SJCRH30 (cell line): ENCODE measurements around the gene RAB41. TPM values are rescaled to one million over a fixed set of nuclear protein-coding genes. Genes with fewer than 3 reads are reported as not detected.
"Not testable (repeated sequence)": the region's sequence is repeated elsewhere in the genome, so short reads cannot be mapped to it uniquely, and the experiment has no call there.

Experiments
- DNase-seq, 2 experiments: peaks; one replicate each; pipeline ENCODE4 v3.0.0-alpha.2; 2015 to 2020
- H3K27ac ChIP-seq: fragments of 250-450 bp; sonication (Bioruptor Pico); 2 replicates; pipeline ENCODE4 v1.5.1; 2020; ENCODE audit warnings: mild to moderate bottlenecking, moderate library complexity
- H3K27me3 ChIP-seq: fragments of 250-450 bp; sonication (Bioruptor Pico); 2 replicates; pipeline ENCODE4 v1.5.1; 2020; ENCODE audit warnings: mild to moderate bottlenecking, moderate library complexity
- H3K36me3 ChIP-seq: fragments of 250-450 bp; sonication (Bioruptor Pico); 2 replicates; pipeline ENCODE4 v1.5.1; 2020; ENCODE audit warnings: mild to moderate bottlenecking, moderate library complexity
- H3K4me1 ChIP-seq: fragments of 250-450 bp; sonication (Bioruptor Pico); 2 replicates; pipeline ENCODE4 v1.5.1; 2020; ENCODE audit warnings: mild to moderate bottlenecking, moderate library complexity
- H3K4me3 ChIP-seq: fragments of 250-450 bp; sonication (Bioruptor Pico); 2 replicates; pipeline ENCODE4 v1.5.1; 2020; ENCODE audit warnings: mild to moderate bottlenecking, moderate library complexity
- H3K9me3 ChIP-seq: fragments of 250-450 bp; sonication (Bioruptor Pico); replicated peaks from 2 replicates; pipeline ENCODE4 v1.5.1; 2020; ENCODE audit warnings: mild to moderate bottlenecking, moderate library complexity
- total RNA-seq: library from RNA; depleted of rRNA; stranded (reverse); fragments of >200 nt; shearing (Covaris generic); gene quantifications from 2 replicates; pipeline ENCODE4 v1.2.3, GENCODE V29; 2014

RAB41 gene
- total RNA-seq, 1 experiment from 2014 or later, result not detected

GRCh38 chrX:70264784-70265183, 17.2 kb upstream of the RAB41 start:
- Histone ChIP-seq H3K27ac (no peak overlapping the region), H3K4me3 (no peak overlapping the region), H3K4me1 (no peaks in the 10 kb centered on the region), H3K36me3 (no peaks in the 10 kb centered on the region), H3K27me3 (no peaks in the 10 kb centered on the region), H3K9me3 (no peaks in the 10 kb centered on the region)
- peak in 1 of 2 experiments; percentile 20 for DNase-seq

GRCh38 chrX:70268034-70268433, 13.9 kb upstream of the RAB41 start, which contains the start of gene ARR3:
ARR3 (plus strand) TSS chrX:70268334; CDS start chrX:70269386, 1,052 bp downstream.
- no peaks in the 10 kb centered on the region for H3K4me1 ChIP-seq

GRCh38 chrX:70274029-70274428, 7.9 kb upstream of the RAB41 start:
- not testable (repeated sequence) for H3K9me3 ChIP-seq, H3K4me1 ChIP-seq, H3K4me3 ChIP-seq, H3K27ac ChIP-seq, H3K36me3 ChIP-seq, H3K27me3 ChIP-seq, DNase-seq

More at GRCh38 chrX:70268034-70268433, 13.9 kb upstream of the RAB41 start, which contains the start of gene ARR3:
- H3K27me3 ChIP-seq, result no peaks in the 10 kb centered on the region
- no peaks in the 10 kb centered on the region for H3K9me3 ChIP-seq
- H3K36me3 ChIP-seq, result no peaks in the 10 kb centered on the region
- no peak within 1 kb of the TSS for H3K4me3 ChIP-seq
- DNase-seq, result no peak
- no peak within 1 kb of the TSS for H3K27ac ChIP-seq

- Histone ChIP-seq H3K36me3 (no peaks in the 10 kb centered on the region), H3K9me3 (no peaks in the 10 kb centered on the region), H3K27ac (peak overlapping the region; percentile 10; the same call in 1 of the 2 replicates), H3K27me3 (no peaks in the 10 kb centered on the region), H3K4me3 (no peak overlapping the region), H3K4me1 (peaks cover 14% of the 10 kb centered on the region)
- peak; percentile 51 to 76 for DNase-seq
Measured at GRCh38 chrX:70279081-70279480, 2.9 kb upstream of the RAB41 start.

GRCh38 chrX:70280573-70280972, 1.4 kb upstream of the RAB41 start:
- Histone ChIP-seq H3K27ac (no peak overlapping the region), H3K9me3 (no peaks in the 10 kb centered on the region), H3K27me3 (no peaks in the 10 kb centered on the region), H3K36me3 (no peaks in the 10 kb centered on the region), H3K4me1 (peaks cover 14% of the 10 kb centered on the region), H3K4me3 (no peak overlapping the region)
- no peak for DNase-seq

- H3K4me3 ChIP-seq, result peak overlapping the region; percentile 75
- no peaks in the 10 kb centered on the region for H3K4me1 ChIP-seq
- H3K36me3 ChIP-seq, result peaks cover 16% of the 10 kb centered on the region
- no peaks in the 10 kb centered on the region for H3K9me3 ChIP-seq
- H3K27me3 ChIP-seq, result no peaks in the 10 kb centered on the region
- H3K27ac ChIP-seq, result peak overlapping the region; percentile 81
- DNase-seq, result no peak
Measured at GRCh38 chrX:70289168-70289792, 7.3 kb downstream of the RAB41 start.

- peak; percentile 89 to 90 for DNase-seq
- Histone ChIP-seq H3K4me3 (peak within 1 kb of the TSS; percentile 75), H3K4me1 (no peaks in the 10 kb centered on the region), H3K36me3 (peaks cover 17% of the 10 kb centered on the region), H3K9me3 (no peaks in the 10 kb centered on the region), H3K27me3 (no peaks in the 10 kb centered on the region), H3K27ac (peak within 1 kb of the TSS; percentile 81)
Measured at GRCh38 chrX:70289793-70290770, 8.1 kb downstream of the RAB41 start, which contains the start of the genes KIF4A and PDZD11. KIF4A (plus strand) TSS chrX:70290104; CDS start chrX:70290459, 355 bp downstream. PDZD11 (minus strand) TSS chrX:70289927; CDS start chrX:70289341, 586 bp downstream.

- Histone ChIP-seq H3K27ac (no peak overlapping the region), H3K36me3 (peaks cover 31% of the 10 kb centered on the region), H3K27me3 (no peaks in the 10 kb centered on the region), H3K9me3 (no peaks in the 10 kb centered on the region), H3K4me1 (no peaks in the 10 kb centered on the region), H3K4me3 (no peak overlapping the region)
- no peak for DNase-seq
Measured at GRCh38 chrX:70292788-70293187, 10.8 kb downstream of the RAB41 start.

- DNase-seq, result no peak
- Histone ChIP-seq H3K4me3 (no peak overlapping the region), H3K9me3 (no peaks in the 10 kb centered on the region), H3K36me3 (peaks cover 34% of the 10 kb centered on the region), H3K27me3 (no peaks in the 10 kb centered on the region), H3K4me1 (no peaks in the 10 kb centered on the region), H3K27ac (no peak overlapping the region)
Measured at GRCh38 chrX:70293621-70294020, 11.6 kb downstream of the RAB41 start.

GRCh38 chrX:70301716-70302115, 19.7 kb downstream of the RAB41 start:
- H3K27me3 ChIP-seq, result no peaks in the 10 kb centered on the region
- no peak overlapping the region for H3K4me3 ChIP-seq
- no peaks in the 10 kb centered on the region for H3K4me1 ChIP-seq
- H3K9me3 ChIP-seq, result no peaks in the 10 kb centered on the region
- no peak overlapping the region for H3K27ac ChIP-seq
- no peak for DNase-seq
- H3K36me3 ChIP-seq, result peaks cover 78% of the 10 kb centered on the region

GRCh38 chrX:70313503-70313902, 31.5 kb downstream of the RAB41 start:
- no peak overlapping the region for H3K4me3 ChIP-seq
- no peak for DNase-seq
- H3K36me3 ChIP-seq, result peaks cover 47% of the 10 kb centered on the region
- no peak overlapping the region for H3K27ac ChIP-seq
- H3K4me1 ChIP-seq, result no peaks in the 10 kb centered on the region
- H3K9me3 ChIP-seq, result no peaks in the 10 kb centered on the region
- no peaks in the 10 kb centered on the region for H3K27me3 ChIP-seq

GRCh38 chrX:70322784-70323183, 40.8 kb downstream of the RAB41 start:
- Histone ChIP-seq H3K4me3 (no peak overlapping the region), H3K27ac (no peak overlapping the region), H3K27me3 (no peaks in the 10 kb centered on the region), H3K9me3 (no peaks in the 10 kb centered on the region), H3K36me3 (peaks cover 31% of the 10 kb centered on the region), H3K4me1 (no peaks in the 10 kb centered on the region)
- DNase-seq, result no peak

GRCh38 chrX:70323628-70324027, 41.7 kb downstream of the RAB41 start:
- H3K27ac ChIP-seq, H3K9me3 ChIP-seq, DNase-seq, H3K4me3 ChIP-seq, H3K4me1 ChIP-seq, H3K27me3 ChIP-seq: not testable (repeated sequence)
- peaks cover 30% of the 10 kb centered on the region for H3K36me3 ChIP-seq

GRCh38 chrX:70324326-70324725, 42.4 kb downstream of the RAB41 start:
- H3K27ac ChIP-seq, result no peak overlapping the region
- H3K27me3 ChIP-seq, result no peaks in the 10 kb centered on the region
- no peak overlapping the region for H3K4me3 ChIP-seq
- no peaks in the 10 kb centered on the region for H3K4me1 ChIP-seq
- DNase-seq, result no peak
- peaks cover 30% of the 10 kb centered on the region for H3K36me3 ChIP-seq
- H3K9me3 ChIP-seq, result no peaks in the 10 kb centered on the region

GRCh38 chrX:70331161-70331560, 49.2 kb downstream of the RAB41 start:
- H3K4me1 ChIP-seq, result no peaks in the 10 kb centered on the region
- no peak overlapping the region for H3K27ac ChIP-seq
- no peak for DNase-seq
- H3K9me3 ChIP-seq, result no peaks in the 10 kb centered on the region
- no peaks in the 10 kb centered on the region for H3K27me3 ChIP-seq
- H3K4me3 ChIP-seq, result no peak overlapping the region
- H3K36me3 ChIP-seq, result peaks cover 61% of the 10 kb centered on the region
